Smooth muscle cell (in vitro differentiated cells): ENCODE measurements around the gene PLCH1. TPM values are rescaled to one million over a fixed set of nuclear protein-coding genes. Genes with fewer than 3 reads are reported as not detected.

Experiments
- DNase-seq: peaks from one replicate; lab custom pipeline; 2025; ENCODE audit not compliant: unreplicated experiment; lab: John Stamatoyannopoulos, UW
- H2AFZ ChIP-seq: fragments of 200-600 bp; sonication (generic); 2 replicates; pipeline ENCODE4 v1.6.0; 2016; ENCODE audit warnings: antibody characterized with exemption, low read depth, mild to moderate bottlenecking
- H3F3A ChIP-seq: fragments of 200-600 bp; sonication (generic); 2 replicates; pipeline ENCODE4 v1.6.0; 2017; ENCODE audit warnings: antibody characterized with exemption, low read depth
- H3K27ac ChIP-seq: fragments of 200-600 bp; sonication (generic); 2 replicates; pipeline ENCODE4 v1.5.1; 2016; ENCODE audit warnings: low read depth, mild to moderate bottlenecking
- H3K27me3 ChIP-seq: fragments of 200-600 bp; sonication (generic); 2 replicates; pipeline ENCODE4 v1.6.1; 2016; ENCODE audit warnings: low read depth, mild to moderate bottlenecking
- H3K36me3 ChIP-seq: fragments of 200-600 bp; sonication (generic); 2 replicates; pipeline ENCODE4 v1.5.1; 2016; ENCODE audit warnings: low read depth
- H3K4me1 ChIP-seq: fragments of 200-600 bp; sonication (generic); 2 replicates; pipeline ENCODE4 v1.5.1; 2016; ENCODE audit warnings: low read depth
- H3K4me2 ChIP-seq: fragments of 200-600 bp; sonication (generic); 2 replicates; pipeline ENCODE4 v1.6.0; 2016; ENCODE audit warnings: mild to moderate bottlenecking
- H3K4me3 ChIP-seq: fragments of 200-600 bp; sonication (generic); 2 replicates; pipeline ENCODE4 v1.5.1; 2016; ENCODE audit warnings: mild to moderate bottlenecking
- H3K79me2 ChIP-seq: fragments of 200-600 bp; sonication (generic); 2 replicates; pipeline ENCODE4 v1.6.0; 2016; ENCODE audit warnings: low read depth, mild to moderate bottlenecking
- H3K9ac ChIP-seq: fragments of 200-600 bp; sonication (generic); 2 replicates; pipeline ENCODE4 v1.6.0; 2016; ENCODE audit warnings: low read depth
- H3K9me3 ChIP-seq: fragments of 200-600 bp; sonication (generic); replicated peaks from 2 replicates; pipeline ENCODE4 v1.5.1; 2016; ENCODE audit warnings: low read depth
- H4K20me1 ChIP-seq: fragments of 200-600 bp; sonication (generic); 2 replicates; pipeline ENCODE4 v1.6.0; 2016; ENCODE audit warnings: low read depth
- WGBS: methylation state at CpG from one replicate; pipeline ENCODE4 v1.1.7; 2016; ENCODE audit warnings: low lambda C conversion rate; 5-methylcytosine and 5-hydroxymethylcytosine counted together
- polyA plus RNA-seq: library from polyadenylated mRNA; unstranded; fragments of >200 nt; fragmentation: Nextera tagmentation; extraction: Ambion mirVana; gene quantifications from 2 replicates; pipeline ENCODE4 v1.2.1, GENCODE V29; 2016
- total RNA-seq: library from RNA; depleted of rRNA; stranded (reverse); fragments of >200 nt; gene quantifications from 2 replicates; pipeline ENCODE4 v1.2.3, GENCODE V29; 2014
- TF ChIP-seq, protein P1 (sequence below): fragments of 200-600 bp; sonication (generic); IDR thresholded peaks from 2 replicates; pipeline ENCODE4 v1.5.1; 2017; ENCODE audit warnings: borderline replicate concordance, mild to moderate bottlenecking, antibody characterized with exemption; ENCODE audit not compliant: insufficient read depth, poor library complexity, severe bottlenecking

PLCH1 gene
- total and polyA plus RNA-seq, 2 experiments from 2014 or later: 0.36 TPM; not detected in 1

- no peak overlapping the region for H2AFZ ChIP-seq
- no peaks in the 10 kb centered on the region for H3K36me3 ChIP-seq
- H4K20me1 ChIP-seq: no peaks in the 10 kb centered on the region
- WGBS: 93% methylated on average over 1 of the region's 1 CpG
- no peak overlapping the region for H3K4me3 ChIP-seq
- peaks cover 10% of the 10 kb centered on the region for H3K4me1 ChIP-seq
- peaks cover 4% of the 10 kb centered on the region for H3F3A ChIP-seq
- no peaks in the 10 kb centered on the region for H3K79me2 ChIP-seq
- H3K9me3 ChIP-seq: no peaks in the 10 kb centered on the region
- H3K9ac ChIP-seq: no peak overlapping the region
- H3K27me3 ChIP-seq: no peaks in the 10 kb centered on the region
- DNase-seq: no peak
- TF ChIP-seq, protein P1, sequence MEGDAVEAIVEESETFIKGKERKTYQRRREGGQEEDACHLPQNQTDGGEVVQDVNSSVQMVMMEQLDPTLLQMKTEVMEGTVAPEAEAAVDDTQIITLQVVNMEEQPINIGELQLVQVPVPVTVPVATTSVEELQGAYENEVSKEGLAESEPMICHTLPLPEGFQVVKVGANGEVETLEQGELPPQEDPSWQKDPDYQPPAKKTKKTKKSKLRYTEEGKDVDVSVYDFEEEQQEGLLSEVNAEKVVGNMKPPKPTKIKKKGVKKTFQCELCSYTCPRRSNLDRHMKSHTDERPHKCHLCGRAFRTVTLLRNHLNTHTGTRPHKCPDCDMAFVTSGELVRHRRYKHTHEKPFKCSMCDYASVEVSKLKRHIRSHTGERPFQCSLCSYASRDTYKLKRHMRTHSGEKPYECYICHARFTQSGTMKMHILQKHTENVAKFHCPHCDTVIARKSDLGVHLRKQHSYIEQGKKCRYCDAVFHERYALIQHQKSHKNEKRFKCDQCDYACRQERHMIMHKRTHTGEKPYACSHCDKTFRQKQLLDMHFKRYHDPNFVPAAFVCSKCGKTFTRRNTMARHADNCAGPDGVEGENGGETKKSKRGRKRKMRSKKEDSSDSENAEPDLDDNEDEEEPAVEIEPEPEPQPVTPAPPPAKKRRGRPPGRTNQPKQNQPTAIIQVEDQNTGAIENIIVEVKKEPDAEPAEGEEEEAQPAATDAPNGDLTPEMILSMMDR: no peak
- no peak overlapping the region for H3K27ac ChIP-seq
- no peak overlapping the region for H3K4me2 ChIP-seq
Observed at GRCh38 chr3:155394240-155394639, 350.6 kb downstream of the PLCH1 start.

- WGBS: 91% methylated on average over 1 of the region's 1 CpG
- no peaks in the 10 kb centered on the region for H3K79me2 ChIP-seq
- TF ChIP-seq, protein P1: no peak
Observed at GRCh38 chr3:155393316-155393715, 351.6 kb downstream of the PLCH1 start.

GRCh38 chr3:155392138-155392537 lies 352.7 kb downstream of the PLCH1 start:
- TF ChIP-seq, protein P1: no peak
- Histone ChIP-seq H3F3A (peaks cover 4% of the 10 kb centered on the region), H3K9ac (no peak overlapping the region), H3K9me3 (no peaks in the 10 kb centered on the region), H3K27ac (no peak overlapping the region), H3K4me1 (peaks cover 10% of the 10 kb centered on the region), H2AFZ (no peak overlapping the region), H4K20me1 (no peaks in the 10 kb centered on the region), H3K79me2 (no peaks in the 10 kb centered on the region), H3K27me3 (no peaks in the 10 kb centered on the region), H3K36me3 (no peaks in the 10 kb centered on the region), H3K4me3 (no peak overlapping the region), H3K4me2 (no peak overlapping the region)
- 25% methylated on average over 1 of the region's 1 CpG for WGBS
- no peak for DNase-seq

More at GRCh38 chr3:155393316-155393715, 351.6 kb downstream of the PLCH1 start:
- DNase-seq: no peak
- peaks cover 10% of the 10 kb centered on the region for H3K4me1 ChIP-seq
- H3K4me2 ChIP-seq: no peak overlapping the region
- no peak overlapping the region for H3K27ac ChIP-seq
- H2AFZ ChIP-seq: no peak overlapping the region
- no peak overlapping the region for H3K4me3 ChIP-seq
- H3K36me3 ChIP-seq: no peaks in the 10 kb centered on the region
- H3F3A ChIP-seq: peaks cover 4% of the 10 kb centered on the region
- H4K20me1 ChIP-seq: no peaks in the 10 kb centered on the region
- H3K9ac ChIP-seq: no peak overlapping the region
- no peaks in the 10 kb centered on the region for H3K27me3 ChIP-seq
- no peaks in the 10 kb centered on the region for H3K9me3 ChIP-seq

- Histone ChIP-seq H3K9me3 (no peaks in the 10 kb centered on the region), H3K4me3 (no peak overlapping the region), H3K79me2 (no peaks in the 10 kb centered on the region), H3K4me1 (peaks cover 10% of the 10 kb centered on the region), H4K20me1 (no peaks in the 10 kb centered on the region), H3K9ac (no peak overlapping the region), H3K4me2 (no peak overlapping the region), H2AFZ (no peak overlapping the region), H3K27ac (no peak overlapping the region), H3K27me3 (no peaks in the 10 kb centered on the region), H3K36me3 (no peaks in the 10 kb centered on the region), H3F3A (peaks cover 4% of the 10 kb centered on the region)
- no peak for DNase-seq
- TF ChIP-seq, protein P1: no peak
- 8% methylated on average over 2 of the region's 2 CpGs for WGBS
Observed at GRCh38 chr3:155391551-155391958, 353.3 kb downstream of the PLCH1 start.
